SK-N-MC (cell line): Measurements from ENCODE around the gene ZNF555.

Experiments
- EZH2 ChIP-seq: fragments of 200-600 bp; sonication (generic); IDR thresholded peaks from one replicate; pipeline ENCODE4 v1.6.1; 2017; ENCODE audit warnings: antibody characterized with exemption
- FOXP2 ChIP-seq: optimal IDR thresholded peaks from 2 replicates; pipeline ENCODE3; 2011; ENCODE audit warnings: mild to moderate bottlenecking, moderate library complexity; ENCODE audit not compliant: insufficient read depth; ENCODE audit errors: extremely low read length, control extremely low read depth
- POLR2AphosphoS5 ChIP-seq: IDR thresholded peaks from 2 replicates; pipeline ENCODE4 v1.6.1; 2012; ENCODE audit warnings: mild to moderate bottlenecking, low read depth, low read length, borderline replicate concordance

DNA sequence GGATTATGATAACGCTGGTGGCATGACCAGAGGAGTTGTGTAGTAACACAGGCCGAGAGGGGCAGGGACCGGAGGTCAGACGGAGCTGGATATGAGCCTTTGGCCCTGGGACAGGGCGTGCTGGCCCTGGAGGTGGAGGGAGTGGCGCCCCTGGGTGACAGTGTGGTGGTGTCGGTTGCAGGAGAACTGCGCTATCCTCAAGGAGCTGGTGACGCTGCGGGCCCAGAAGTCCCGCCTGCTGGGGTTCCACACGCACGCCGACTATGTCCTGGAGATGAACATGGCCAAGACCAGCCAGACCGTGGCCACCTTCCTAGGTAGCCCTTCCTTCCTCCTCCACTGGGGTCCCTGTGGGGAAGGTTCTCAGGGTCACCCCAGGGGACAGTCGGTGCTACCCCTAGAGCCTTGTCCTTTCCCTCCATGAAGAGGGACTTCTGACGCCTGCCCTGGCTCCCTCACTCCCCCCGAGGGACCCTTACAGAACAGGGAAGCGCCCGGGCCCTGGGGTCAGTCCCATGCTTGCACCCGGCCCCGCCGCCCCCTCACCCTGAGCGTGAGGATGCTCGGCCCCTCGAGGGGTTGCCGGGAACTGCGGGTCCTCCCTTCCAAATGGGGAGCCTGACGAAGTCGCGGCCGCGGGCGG is 34.4 kb upstream of the ZNF555 start:
- TF ChIP-seq POLR2AphosphoS5, result no peak
- TF ChIP-seq EZH2, result no peak
- TF ChIP-seq FOXP2, result no peak
